Spleen (tissue), 11 donors: ENCODE results near the gene SLC12A3. TPM values are rescaled to one million over a fixed set of nuclear protein-coding genes. Genes with fewer than 3 reads are reported as not detected.

ENCODE experiments used
- DNase-seq: peaks from one replicate; pipeline ENCODE4 v3.0.0-alpha.2; 2020
- H3K27ac ChIP-seq, 8 donors: fragments of 200-600 bp; sonication (generic) in 7 of 8; 1 replicate in 4 of 8; 2 replicates in 4 of 8; pipeline versions ENCODE4 v1.5.0 to v1.8.0; 2016 to 2021; ENCODE audit warnings: inconsistent platforms in 4 of 8, mild to moderate bottlenecking in 4 of 8, moderate library complexity in 1 of 8
- H3K27me3 ChIP-seq, 7 donors: fragments of 200-600 bp; sonication (generic) in 6 of 7; replicated peaks in 1 of 7; 1 replicate in 4 of 7; 2 replicates in 3 of 7; pipeline versions ENCODE4 v1.5.0 to v1.8.0; 2016 to 2021; ENCODE audit warnings: inconsistent platforms in 3 of 7, mild to moderate bottlenecking in 1 of 7
- H3K36me3 ChIP-seq, 6 donors: fragments of 200-600 bp; sonication (generic) in 5 of 6; 1 replicate in 4 of 6; 2 replicates in 2 of 6; pipeline versions ENCODE4 v1.5.0 to v1.8.0; 2016 to 2021; ENCODE audit warnings: inconsistent platforms in 2 of 6
- H3K4me1 ChIP-seq, 6 donors: fragments of 200-600 bp; sonication (generic) in 5 of 6; 1 replicate in 3 of 6; 2 replicates in 3 of 6; pipeline versions ENCODE4 v1.5.0 to v1.8.0; 2016 to 2021; ENCODE audit warnings: inconsistent platforms in 3 of 6
- H3K4me3 ChIP-seq, 8 donors: fragments of 200-600 bp; sonication (generic) in 7 of 8; 1 replicate in 4 of 8; 2 replicates in 4 of 8; pipeline versions ENCODE4 v1.5.0 to v1.8.0; 2016 to 2021; ENCODE audit warnings: inconsistent platforms in 4 of 8, mild to moderate bottlenecking in 4 of 8, moderate library complexity in 2 of 8
- H3K9me3 ChIP-seq, 8 donors: fragments of 200-600 bp; sonication (generic) in 7 of 8; 1 replicate in 4 of 8; 2 replicates in 4 of 8; pipeline versions ENCODE4 v1.5.0 to v1.8.0; 2016 to 2021; ENCODE audit warnings: inconsistent platforms in 4 of 8
- CTCF ChIP-seq, 11 experiments: fragments of 200-600 bp in 7 of 11; fragments of 450-650 bp in 4 of 11; sonication (generic) in 4 of 11; IDR thresholded peaks in 8 of 11; conservative IDR thresholded peaks in 3 of 11; 1 replicate in 7 of 11; 2 replicates in 4 of 11; pipeline versions ENCODE4 v1.4.0 to v1.8.0; 2016 to 2021; ENCODE audit warnings: antibody characterized with exemption in 11 of 11, inconsistent platforms in 4 of 11, mild to moderate bottlenecking in 1 of 11
- POLR2A ChIP-seq, 3 donors: fragments of 450-650 bp; IDR thresholded peaks; one replicate each; pipeline ENCODE4 v1.5.1; 2017; ENCODE audit warnings: antibody characterized with exemption in 3 of 3, mild to moderate bottlenecking in 1 of 3
- POLR2AphosphoS5 ChIP-seq, 3 donors: sonication (generic); formaldehyde crosslinking; IDR thresholded peaks; one replicate each; pipeline ENCODE4 v1.5.1; 2017; ENCODE audit warnings: antibody characterized with exemption in 3 of 3
- WGBS, 5 donors: extraction: QIAGEN DNeasy Blood & Tissue Kit in 3 of 5; methylation state at CpG; one replicate each; pipeline versions ENCODE4 v1.1.5 to v1.1.7; 2013 to 2018; 5-methylcytosine and 5-hydroxymethylcytosine counted together
- intact Hi-C: fragments of 100-400 bp; cut with DNase I; formaldehyde crosslinking; loops from one replicate; pipeline ENCODE4 v1.15.0; 2023; ENCODE audit warnings: low total_unique reads
- polyA plus RNA-seq, 3 donors: library from polyadenylated mRNA; stranded (reverse); fragments of 200-250 nt; gene quantifications; one replicate each; pipeline ENCODE4 v1.2.1, GENCODE V29; 2013
- total RNA-seq, 7 donors: library from RNA; depleted of rRNA in 3 of 7; stranded (reverse); fragments of >200 nt in 3 of 7; fragmentation: NEBNext Ultra II Directional in 4 of 7; extraction: Animal tissue kit (Norgen Biotek cat#: 25700) in 4 of 7; gene quantifications; one replicate each; pipeline versions ENCODE4 v1.1.0 to v1.2.1, GENCODE V29; 2016 to 2021
- donor health status: healthy with polysubstance abuse.
- donor health status: DM: no; HTN: no; CAD: no; lungs with moderate emphysema.
- donor health status: DM: no; HTN: no; CAD: no.
- donor health status: Bipolar disorder and iron deficiency.
- donor health status: healthy.
- donor health status: DM: no; HTN: no; CAD: no.
- donor health status: DM: yes; HTN: yes; CAD: no.

SLC12A3 gene
- total and polyA plus RNA-seq, 10 donors: 0.42 to 2.6 (median 1.1) TPM

GRCh38 chr16:56833243-56833970, 31.6 kb upstream of the SLC12A3 start:
- TF ChIP-seq POLR2AphosphoS5 (IDR thresholded peaks at IDR 0.05): no peak
- TF ChIP-seq CTCF (IDR thresholded peaks at IDR 0.05 in 8 of 11, conservative IDR thresholded peaks at IDR 0.05 in 3 of 11): no peak
- TF ChIP-seq POLR2A (IDR thresholded peaks at IDR 0.05): no peak
- DNase-seq: no peak
- no peaks in the 10 kb centered on the region for H3K27me3 ChIP-seq
- intact Hi-C loops: no loop called here
- H3K36me3 ChIP-seq: peaks cover 3 to 100% (median 81%) of the 10 kb centered on the region in 6 donors
- no peak overlapping the region for H3K4me3 ChIP-seq
- H3K27ac ChIP-seq: no peak overlapping the region
- H3K9me3 ChIP-seq: no peaks in the 10 kb centered on the region
- H3K4me1 ChIP-seq: no peaks in the 10 kb centered on the region
- WGBS, 5 donors: 76 to 91% (median 79%) methylated on average over 9 of the region's 9 CpGs

- 77 to 94% (median 85%) methylated on average over 2 of the region's 2 CpGs for WGBS, 5 donors
- DNase-seq: no peak
- TF ChIP-seq CTCF (IDR thresholded peaks at IDR 0.05 in 8 of 11, conservative IDR thresholded peaks at IDR 0.05 in 3 of 11) (no peak), POLR2AphosphoS5 (IDR thresholded peaks at IDR 0.05) (no peak), POLR2A (IDR thresholded peaks at IDR 0.05) (no peak)
- Histone ChIP-seq H3K36me3 (peaks cover 3 to 100% (median 81%) of the 10 kb centered on the region in 6 donors), H3K4me1 (no peaks in the 10 kb centered on the region), H3K27ac (peak overlapping the region in 1 of 8 donors; percentile 1), H3K27me3 (no peaks in the 10 kb centered on the region), H3K9me3 (no peaks in the 10 kb centered on the region), H3K4me3 (no peak overlapping the region)
- intact Hi-C loops: no loop called here
Measured at GRCh38 chr16:56835320-56835719, 29.7 kb upstream of the SLC12A3 start.

- no peaks in the 10 kb centered on the region for H3K9me3 ChIP-seq
- no peak for TF ChIP-seq CTCF (IDR thresholded peaks at IDR 0.05 in 8 of 11, conservative IDR thresholded peaks at IDR 0.05 in 3 of 11)
- no peak for TF ChIP-seq POLR2A (IDR thresholded peaks at IDR 0.05)
- TF ChIP-seq POLR2AphosphoS5 (IDR thresholded peaks at IDR 0.05): no peak
- WGBS, 5 donors: 71 to 84% (median 77%) methylated on average over 5 of the region's 5 CpGs
- H3K36me3 ChIP-seq: peaks cover 5 to 100% (median 83%) of the 10 kb centered on the region in 6 donors
- intact Hi-C loops: no loop called here
- DNase-seq: no peak
- H3K27ac ChIP-seq: no peak overlapping the region
- no peaks in the 10 kb centered on the region for H3K4me1 ChIP-seq
- H3K4me3 ChIP-seq: no peak overlapping the region
- no peaks in the 10 kb centered on the region for H3K27me3 ChIP-seq
Measured at GRCh38 chr16:56836410-56837230, 28.4 kb upstream of the SLC12A3 start.
